ENCODE results near the gene SYT7. TPM values are rescaled to one million over a fixed set of nuclear protein-coding genes. Genes with fewer than 3 reads are reported as not detected.

The SYT7 gene
- total RNA-seq, 1 donor from 2014 or later = 12.7 TPM

DNA sequence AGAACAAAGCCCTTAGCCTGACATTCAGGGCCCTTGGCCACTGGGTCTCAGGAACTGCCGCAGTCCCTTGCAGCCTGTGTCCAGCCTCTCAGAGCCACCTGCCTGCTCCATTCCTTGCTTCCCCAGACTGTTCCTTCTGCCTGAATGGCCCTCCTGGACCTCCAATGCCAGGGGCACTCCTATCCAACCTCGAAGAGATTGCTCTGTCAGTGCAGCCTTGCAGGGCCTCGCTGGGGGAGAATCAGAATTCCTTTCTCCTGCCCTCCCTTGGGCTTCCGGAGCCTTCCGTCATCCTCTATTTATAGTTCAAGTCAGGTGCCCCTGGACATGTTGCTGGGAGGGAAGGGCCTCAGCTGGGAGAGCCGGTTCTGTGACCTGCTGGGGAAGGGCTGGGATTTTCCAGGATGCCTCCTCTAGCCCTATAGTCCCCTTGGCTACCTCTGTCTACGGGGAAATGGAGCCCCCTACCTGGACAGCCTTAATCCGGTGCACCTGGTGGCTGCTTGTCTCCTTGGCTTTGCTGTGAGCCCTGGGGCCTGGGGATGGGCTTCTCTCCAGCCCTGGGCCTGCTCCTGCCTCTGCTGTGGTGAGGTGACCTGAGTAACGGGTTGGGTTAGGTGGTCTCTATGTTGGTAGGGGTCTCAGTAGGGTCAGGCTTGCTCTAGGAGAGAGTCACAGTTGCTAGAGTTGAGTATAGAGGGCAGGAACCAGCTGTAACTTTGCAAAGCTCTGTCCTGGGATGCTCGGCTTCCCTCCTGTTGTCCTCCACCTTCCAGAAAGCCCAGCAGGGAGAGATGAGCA is 45.9 kb upstream of the SYT7 start:
- no peak for DNase-seq (ENCODE audit: low read depth)
- peaks cover 10% of the 10 kb centered on the region for H3K27me3 ChIP-seq (ENCODE audit: control insufficient read depth, insufficient read depth, low read length)
- H3K4me3 ChIP-seq (ENCODE audit: low read depth, low read length) = no peak overlapping the region
- H3K36me3 ChIP-seq (ENCODE audit: control insufficient read depth, insufficient read depth, low read length) = no peaks in the 10 kb centered on the region
- TF ChIP-seq, protein P1, sequence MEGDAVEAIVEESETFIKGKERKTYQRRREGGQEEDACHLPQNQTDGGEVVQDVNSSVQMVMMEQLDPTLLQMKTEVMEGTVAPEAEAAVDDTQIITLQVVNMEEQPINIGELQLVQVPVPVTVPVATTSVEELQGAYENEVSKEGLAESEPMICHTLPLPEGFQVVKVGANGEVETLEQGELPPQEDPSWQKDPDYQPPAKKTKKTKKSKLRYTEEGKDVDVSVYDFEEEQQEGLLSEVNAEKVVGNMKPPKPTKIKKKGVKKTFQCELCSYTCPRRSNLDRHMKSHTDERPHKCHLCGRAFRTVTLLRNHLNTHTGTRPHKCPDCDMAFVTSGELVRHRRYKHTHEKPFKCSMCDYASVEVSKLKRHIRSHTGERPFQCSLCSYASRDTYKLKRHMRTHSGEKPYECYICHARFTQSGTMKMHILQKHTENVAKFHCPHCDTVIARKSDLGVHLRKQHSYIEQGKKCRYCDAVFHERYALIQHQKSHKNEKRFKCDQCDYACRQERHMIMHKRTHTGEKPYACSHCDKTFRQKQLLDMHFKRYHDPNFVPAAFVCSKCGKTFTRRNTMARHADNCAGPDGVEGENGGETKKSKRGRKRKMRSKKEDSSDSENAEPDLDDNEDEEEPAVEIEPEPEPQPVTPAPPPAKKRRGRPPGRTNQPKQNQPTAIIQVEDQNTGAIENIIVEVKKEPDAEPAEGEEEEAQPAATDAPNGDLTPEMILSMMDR (IDR thresholded peaks at IDR 0.05; ENCODE audit: insufficient read depth, low read length, poor library complexity, severe bottlenecking) = no peak

DNA sequence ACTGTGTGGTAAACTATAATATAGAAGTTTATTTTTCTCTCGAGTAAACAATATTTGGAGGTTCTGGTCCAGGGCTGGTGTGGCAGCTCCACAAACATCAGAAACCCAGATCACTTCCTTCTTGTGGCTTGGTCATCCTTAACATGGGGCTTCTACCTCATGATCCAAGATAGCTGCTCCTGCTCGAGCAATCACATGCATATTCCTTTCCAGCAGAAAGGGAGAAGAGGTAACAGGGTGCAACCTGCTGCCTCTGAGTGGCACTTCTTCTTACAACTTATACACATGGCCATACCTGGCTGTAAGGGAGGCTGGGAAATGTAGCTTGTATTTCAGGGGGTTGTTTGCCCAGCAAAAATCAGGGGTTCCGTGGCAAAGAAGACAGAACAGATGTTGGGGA is 44.6 kb upstream of the SYT7 start:
- H3K36me3 ChIP-seq (ENCODE audit: control insufficient read depth, insufficient read depth, low read length) = no peaks in the 10 kb centered on the region
- no peak for DNase-seq (ENCODE audit: low read depth)
- TF ChIP-seq, protein P1 (IDR thresholded peaks at IDR 0.05; ENCODE audit: insufficient read depth, low read length, poor library complexity, severe bottlenecking) = no peak
- no peak overlapping the region for H3K4me3 ChIP-seq (ENCODE audit: low read depth, low read length)
- peaks cover 10% of the 10 kb centered on the region for H3K27me3 ChIP-seq (ENCODE audit: control insufficient read depth, insufficient read depth, low read length)

DNA sequence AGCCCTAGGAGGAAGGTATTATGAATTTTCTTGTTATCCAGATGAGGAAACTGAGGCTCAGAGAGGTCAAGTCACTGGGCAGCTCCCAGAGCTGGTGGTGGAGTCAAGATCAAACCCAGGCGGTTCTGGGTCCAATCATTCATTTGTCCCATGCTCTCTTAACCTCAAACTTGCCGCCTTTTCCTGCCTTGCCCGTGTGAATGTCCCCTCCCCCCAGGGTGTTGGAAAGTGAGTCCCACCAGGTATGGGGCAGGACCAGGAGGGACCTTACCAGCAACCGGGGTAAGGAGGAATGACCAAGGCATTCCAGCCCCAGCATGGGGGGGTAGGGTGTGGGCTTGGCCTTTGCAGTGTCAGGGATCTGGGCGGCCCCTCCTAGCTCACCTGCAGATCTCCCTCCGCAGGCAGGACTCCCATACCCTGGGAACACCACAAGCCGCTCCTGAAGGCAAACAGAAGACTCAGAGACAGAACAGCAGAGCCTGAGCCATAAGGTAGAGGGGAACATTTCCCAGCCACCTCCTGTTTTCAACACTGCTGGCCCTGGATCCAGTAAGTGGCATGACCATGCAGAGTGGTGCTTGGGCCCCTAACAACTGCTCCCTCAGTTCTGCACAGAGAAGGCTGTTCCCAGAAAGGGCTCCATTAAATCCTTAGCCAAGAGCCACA is 41.2 kb upstream of the SYT7 start:
- Histone ChIP-seq H3K36me3 (ENCODE audit: control insufficient read depth, insufficient read depth, low read length) (no peaks in the 10 kb centered on the region), H3K4me3 (ENCODE audit: low read depth, low read length) (no peak overlapping the region), H3K27me3 (ENCODE audit: control insufficient read depth, insufficient read depth, low read length) (peaks cover 7% of the 10 kb centered on the region)
- TF ChIP-seq, protein P1 (IDR thresholded peaks at IDR 0.05; ENCODE audit: insufficient read depth, low read length, poor library complexity, severe bottlenecking) = no peak
- no peak for DNase-seq (ENCODE audit: low read depth)

DNA sequence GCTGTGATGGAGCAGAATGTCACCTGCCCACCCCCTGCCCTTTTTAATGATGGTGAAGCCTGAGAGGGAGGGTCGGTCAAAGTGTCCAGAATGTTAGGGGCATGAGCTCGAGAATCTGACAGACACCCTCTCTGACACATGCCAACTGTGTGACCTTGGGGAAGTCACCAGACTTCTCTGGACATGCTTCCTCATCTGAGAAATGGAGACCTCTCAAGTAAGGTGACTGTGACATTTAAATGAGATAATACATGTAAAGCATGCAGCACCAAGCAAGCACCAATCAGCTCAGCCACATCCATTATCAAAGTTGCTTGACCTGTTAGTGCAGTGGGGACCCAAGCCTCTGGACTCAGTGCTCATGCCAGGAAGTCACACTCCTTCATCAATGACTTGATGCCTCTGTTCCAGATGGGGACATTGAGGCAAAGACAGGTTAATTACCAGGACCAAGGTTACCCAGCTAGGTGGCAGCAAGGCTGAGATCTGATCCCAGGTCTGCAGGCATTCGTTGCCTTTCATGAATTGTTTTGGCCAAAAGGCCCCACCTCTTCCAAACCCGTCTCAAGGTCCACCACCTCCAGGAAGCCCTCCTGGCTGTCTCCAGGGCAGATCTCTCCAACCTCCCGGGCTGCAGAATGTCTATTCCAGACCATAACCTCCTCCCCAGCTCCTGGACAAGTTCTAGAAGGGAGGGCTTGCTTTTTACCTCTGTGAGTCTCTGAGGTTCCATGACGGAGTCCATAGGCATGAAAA is 38.8 kb upstream of the SYT7 start:
- Histone ChIP-seq H3K36me3 (ENCODE audit: control insufficient read depth, insufficient read depth, low read length) (no peaks in the 10 kb centered on the region), H3K27me3 (ENCODE audit: control insufficient read depth, insufficient read depth, low read length) (peaks cover 7% of the 10 kb centered on the region), H3K4me3 (ENCODE audit: low read depth, low read length) (no peak overlapping the region)
- TF ChIP-seq, protein P1 (IDR thresholded peaks at IDR 0.05; ENCODE audit: insufficient read depth, low read length, poor library complexity, severe bottlenecking) = no peak
- DNase-seq (ENCODE audit: low read depth) = no peak

DNA sequence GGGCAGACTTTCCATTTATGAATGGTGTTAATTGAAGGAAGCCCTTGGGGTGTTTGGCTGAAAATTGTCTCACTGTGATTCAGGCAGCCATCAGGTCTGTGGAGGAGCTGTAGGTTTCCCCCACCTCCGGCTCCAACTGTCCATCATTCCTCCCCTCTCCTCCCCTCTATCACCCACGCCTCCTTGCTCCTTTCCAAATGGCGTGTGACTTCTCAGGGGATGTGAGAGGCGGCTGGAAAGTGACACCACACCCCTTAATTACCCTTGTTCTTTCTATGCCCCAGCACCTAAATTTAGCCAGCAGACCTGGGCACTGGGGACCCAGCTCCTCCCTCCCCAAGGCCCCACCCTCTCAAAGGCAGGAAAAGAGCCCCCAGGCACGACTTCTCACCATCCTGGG is 38.1 kb upstream of the SYT7 start:
- DNase-seq (ENCODE audit: low read depth) = no peak
- Histone ChIP-seq H3K27me3 (ENCODE audit: control insufficient read depth, insufficient read depth, low read length) (peaks cover 8% of the 10 kb centered on the region), H3K4me3 (ENCODE audit: low read depth, low read length) (no peak overlapping the region), H3K36me3 (ENCODE audit: control insufficient read depth, insufficient read depth, low read length) (no peaks in the 10 kb centered on the region)
- TF ChIP-seq, protein P1 (IDR thresholded peaks at IDR 0.05; ENCODE audit: insufficient read depth, low read length, poor library complexity, severe bottlenecking) = no peak

All from kidney epithelial cell (primary cell).